ENCODE measurements around the gene DENND4C.

GRCh38 chr9:19192202-19193028 lies 38.1 kb upstream of the DENND4C start:
- TF ChIP-seq CTCF (IDR thresholded peaks at IDR 0.05) (no peak), POLR2A (IDR thresholded peaks at IDR 0.05) (no peak)

All from sigmoid colon (tissue), 3 donors.